ENCODE data around the gene RANBP3L. TPM values are rescaled to one million over a fixed set of nuclear protein-coding genes. Genes with fewer than 3 reads are reported as not detected.

RANBP3L gene
- total RNA-seq, 1 experiment from 2014 or later, result not detected

DNA sequence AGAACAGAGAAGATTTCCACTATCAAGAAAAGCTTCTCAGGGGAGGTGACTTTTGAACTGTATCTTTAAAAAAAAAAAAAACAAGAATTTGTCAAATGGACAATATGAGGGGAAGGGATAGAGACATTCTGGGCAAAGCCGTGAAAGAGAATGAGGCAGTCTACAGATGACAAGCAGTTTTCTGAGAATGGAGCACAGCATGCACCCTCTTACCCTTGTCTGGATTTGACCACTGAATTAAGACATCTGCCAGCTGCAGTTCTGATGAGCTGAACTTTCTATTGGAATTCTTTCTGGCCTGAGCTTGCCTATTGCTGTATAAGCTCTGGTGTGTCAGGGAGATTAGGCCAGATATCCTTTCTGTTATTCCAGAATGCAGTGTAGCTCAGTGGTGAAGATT lies 10.3 kb upstream of the RANBP3L start:
- no peaks in the 10 kb centered on the region for H3K9me3 ChIP-seq (ENCODE audit: control insufficient read depth, low read depth, low read length)
- peaks cover 2 to 4% of the 10 kb centered on the region in 2 experiments; a peak in 2 of 5 replicates for H3K9me3 Mint-ChIP-seq
- no peak overlapping the region for H3K14ac ChIP-seq (ENCODE audit: insufficient read depth, low read length)
- H3T11ph ChIP-seq (ENCODE audit: low read length), result no peak overlapping the region
- H3K79me1 ChIP-seq (ENCODE audit: insufficient read depth, low read depth, low read length, poor library complexity, severe bottlenecking), result no peaks in the 10 kb centered on the region
- no peak overlapping the region for H2BK120ac ChIP-seq (ENCODE audit: low read depth, low read length, poor library complexity, severe bottlenecking)
- no peak overlapping the region for H3K9ac ChIP-seq (ENCODE audit: extremely low read depth, insufficient read length, low read length)
- H3K79me2 ChIP-seq (ENCODE audit: insufficient read depth, low read length), result no peaks in the 10 kb centered on the region
- no peak overlapping the region for H2AFZ ChIP-seq (ENCODE audit: low read length)
- no peak for DNase-seq
- no peak overlapping the region for H3K4ac ChIP-seq (ENCODE audit: low read depth, low read length)
- no peak overlapping the region for H2BK15ac ChIP-seq (ENCODE audit: low read depth, low read length)
- H4K20me1 ChIP-seq (ENCODE audit: control insufficient read depth, insufficient read depth, insufficient read length), result no peaks in the 10 kb centered on the region
- H3K4me1 Mint-ChIP-seq, result no peaks in the 10 kb centered on the region
- no peak overlapping the region for H4K91ac ChIP-seq (ENCODE audit: insufficient read length, low read depth, low read length)
- H3K27me3 ChIP-seq (ENCODE audit: insufficient read depth, low read length), result no peaks in the 10 kb centered on the region
- H3K27ac Mint-ChIP-seq, result no peak overlapping the region
- no peak overlapping the region for H2BK12ac ChIP-seq (ENCODE audit: insufficient read length, low read depth, low read length)
- no peak overlapping the region for H3K27ac ChIP-seq (ENCODE audit: insufficient read length, low read depth, low read length)
- no peak for TF ChIP-seq CTCF (conservative IDR thresholded peaks at IDR 0.05)
- no peak overlapping the region for H2AK5ac ChIP-seq (ENCODE audit: insufficient read length, low read length)
- no peak overlapping the region for H2BK20ac ChIP-seq (ENCODE audit: low read depth, low read length, poor library complexity, severe bottlenecking)
- H3K56ac ChIP-seq (ENCODE audit: insufficient read length, low read depth, low read length), result no peak overlapping the region
- WGBS (ENCODE audit: extremely low coverage, insufficient read length, low lambda C conversion rate), result no CpG with 5 or more reads among the region's 1 CpG
- H3K18ac ChIP-seq (ENCODE audit: insufficient read length, low read depth, low read length), result no peak overlapping the region
- H3K36me3 Mint-ChIP-seq (ENCODE audit: insufficient read depth in 1 of 3, low read depth in 3 of 3), result no peaks in the 10 kb centered on the region; a peak in 1 of 7 replicates
- peaks cover 2% of the 10 kb centered on the region; the same call in 1 of the 2 replicates for H3K27me3 Mint-ChIP-seq (ENCODE audit: low read depth)
- H2BK5ac ChIP-seq (ENCODE audit: insufficient read length, low read length), result no peak overlapping the region
- no peak overlapping the region for H3K4me2 ChIP-seq (ENCODE audit: insufficient read depth, insufficient read length, low read length)
- H3K23me2 ChIP-seq (ENCODE audit: insufficient read length, low read depth, low read length, poor library complexity, severe bottlenecking), result no peaks in the 10 kb centered on the region
- no peak overlapping the region for H3K4me3 Mint-ChIP-seq
- H3K4me1 ChIP-seq (ENCODE audit: insufficient read depth, low read length), result no peaks in the 10 kb centered on the region
- no peak overlapping the region for H3K23ac ChIP-seq (ENCODE audit: insufficient read length, low read depth, low read length)
- H4K8ac ChIP-seq (replicated peaks; ENCODE audit: insufficient read length, low read depth, low read length), result no peak overlapping the region
- no peak overlapping the region for H4K5ac ChIP-seq (ENCODE audit: insufficient read length, low read depth, low read length)
